HG03571 (cell line): ENCODE results near the gene FYTTD1.

Source experiments
- ATAC-seq: cut with Tn5 transposase; IDR thresholded peaks from one replicate; pipeline ENCODE4 v1.9.1; 2021; ENCODE audit not compliant: unreplicated experiment

Gene FYTTD1

DNA sequence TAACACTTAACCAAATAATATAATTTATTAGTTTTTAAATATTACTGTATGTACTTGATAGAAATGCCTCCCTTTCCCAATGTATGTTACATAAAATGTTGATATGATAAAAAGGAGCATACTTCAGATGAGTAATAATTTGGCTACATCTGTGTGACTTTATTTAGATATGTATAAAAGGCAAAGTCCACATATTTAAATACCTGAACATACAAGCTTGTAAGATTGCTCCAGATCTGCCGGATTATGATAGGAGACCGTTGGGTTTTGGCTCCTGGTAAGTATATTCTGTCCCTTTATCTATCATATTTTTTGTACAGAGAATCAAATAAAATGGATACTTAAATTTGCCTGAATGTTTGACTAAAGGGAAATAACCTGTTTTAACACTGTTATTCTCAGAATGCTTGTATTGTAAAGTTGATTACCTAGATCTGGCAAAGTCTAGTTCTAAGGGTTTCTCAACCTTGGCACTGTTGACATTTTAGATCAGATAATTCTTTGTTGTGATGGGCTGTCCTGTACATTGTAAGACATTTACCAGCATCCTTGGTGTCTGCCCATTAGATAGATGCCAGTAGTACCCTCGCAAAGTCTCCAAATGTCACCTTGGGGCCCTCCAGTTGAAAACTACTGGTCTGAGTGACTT, 79.8 kb downstream of the FYTTD1 start:
- no peak for ATAC-seq

DNA sequence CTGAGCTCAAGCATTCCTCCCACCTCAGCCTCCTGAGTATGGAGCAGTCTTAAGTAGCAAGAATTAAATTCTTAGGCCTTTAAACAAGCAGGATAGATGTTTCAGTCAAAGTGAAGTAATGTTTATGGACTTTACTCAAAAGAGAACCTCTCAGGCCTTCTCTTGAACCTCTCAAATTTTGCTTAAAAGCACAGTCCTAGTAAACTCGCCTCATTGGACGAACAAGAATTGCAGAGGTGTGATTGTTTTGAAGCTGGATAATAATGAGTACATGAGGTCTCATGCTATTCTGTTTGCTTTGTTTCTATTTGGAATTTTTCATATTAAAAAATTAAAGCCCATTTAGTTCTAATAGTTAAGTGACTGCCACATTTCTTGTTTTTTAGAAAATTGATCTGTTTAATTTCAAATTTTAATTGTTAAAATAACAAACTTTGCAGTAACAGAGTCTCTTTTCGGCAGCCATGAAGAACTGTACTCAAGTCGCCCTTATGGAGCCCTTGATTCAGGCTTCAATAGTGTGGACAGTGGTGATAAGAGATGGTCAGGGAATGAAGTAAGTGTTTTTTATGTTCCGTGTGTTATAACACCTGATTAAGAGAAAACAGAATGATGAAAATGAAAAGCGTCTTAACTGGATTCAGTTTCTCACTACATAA, 80.8 kb downstream of the FYTTD1 start:
- no peak for ATAC-seq

- ATAC-seq, result no peak
Measured at GRCh38 chr3:197830967-197831313, 81.3 kb downstream of the FYTTD1 start.

DNA sequence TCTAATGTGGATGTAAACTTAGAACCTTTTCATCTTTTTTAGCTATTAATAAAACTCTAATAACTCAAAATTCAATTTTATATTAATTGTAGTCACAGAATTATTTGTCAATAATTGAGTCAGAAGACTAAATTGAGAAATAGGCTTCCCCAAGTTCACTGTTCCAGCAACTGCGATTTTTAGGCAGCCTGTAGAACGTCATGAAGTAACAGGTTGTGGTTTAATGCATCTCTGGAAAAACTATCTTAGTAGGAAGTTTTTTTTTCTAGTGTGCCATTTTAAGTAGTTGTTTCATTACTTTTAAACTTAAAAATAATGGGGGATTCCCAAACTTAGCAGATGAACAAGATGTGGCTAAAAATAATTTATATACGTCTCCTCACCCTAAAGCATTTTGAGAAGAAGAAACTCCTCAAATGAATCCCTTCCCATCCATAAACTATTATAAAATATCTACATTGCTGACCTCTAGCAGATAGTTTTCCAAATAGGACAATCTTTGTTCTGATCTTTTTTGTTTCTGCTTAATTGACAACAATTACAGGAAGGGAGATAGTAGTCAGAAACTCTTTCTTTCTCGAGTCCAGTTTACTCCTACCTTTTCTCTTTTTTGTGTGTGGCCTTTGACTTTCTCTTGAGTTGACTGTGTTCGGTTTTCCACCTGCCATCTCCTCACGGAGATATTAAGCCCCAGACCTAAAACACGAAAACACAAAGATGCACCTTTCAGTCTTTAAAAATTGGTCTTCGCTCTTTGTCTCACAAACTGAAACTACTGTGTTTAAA, 84.4 kb downstream of the FYTTD1 start:
- ATAC-seq, result no peak

- no peak for ATAC-seq
Measured at GRCh38 chr3:197835509-197835908, 85.8 kb downstream of the FYTTD1 start.

DNA sequence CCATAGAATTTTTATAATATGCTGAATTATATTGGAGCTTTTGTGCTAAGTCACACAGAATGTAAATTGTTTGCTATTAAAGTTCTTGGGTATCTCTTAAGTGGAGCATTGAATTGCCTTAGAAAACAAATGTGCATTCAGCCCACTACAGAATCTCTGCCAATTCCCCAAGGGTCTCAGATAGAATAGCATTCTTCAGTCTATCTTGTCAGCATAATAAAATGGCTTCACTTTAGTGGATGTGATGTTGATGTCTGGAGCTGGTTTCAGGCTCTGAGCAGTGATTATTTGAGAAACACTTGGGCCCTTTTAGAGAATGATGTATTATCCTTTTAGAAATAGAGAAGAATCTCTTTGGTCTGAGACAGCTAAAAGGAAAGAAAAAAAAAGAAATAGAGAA, 86.6 kb downstream of the FYTTD1 start:
- ATAC-seq, result no peak
